Stimulated activated naive CD8-positive, alpha-beta T cell treated with anti-CD3 and anti-CD28 coated beads, Interleukin-15, Interleukin-2, amounts not matched to agents 100 U/mL and 50 U/mL, for 24 hours (primary cell): ENCODE measurements around the gene SH2D3A.
"Not testable (repeated sequence)": the region's sequence is repeated elsewhere in the genome, so short reads cannot be mapped to it uniquely, and the experiment has no call there.

Source experiments
- ATAC-seq: fragments of 150-1000 bp; cut with Tn5 transposase; one replicate; pipeline ENCODE4 v1.10.0; 2021
- DNase-seq: peaks from one replicate; pipeline ENCODE4 v3.0.0; 2021

The SH2D3A gene

DNA sequence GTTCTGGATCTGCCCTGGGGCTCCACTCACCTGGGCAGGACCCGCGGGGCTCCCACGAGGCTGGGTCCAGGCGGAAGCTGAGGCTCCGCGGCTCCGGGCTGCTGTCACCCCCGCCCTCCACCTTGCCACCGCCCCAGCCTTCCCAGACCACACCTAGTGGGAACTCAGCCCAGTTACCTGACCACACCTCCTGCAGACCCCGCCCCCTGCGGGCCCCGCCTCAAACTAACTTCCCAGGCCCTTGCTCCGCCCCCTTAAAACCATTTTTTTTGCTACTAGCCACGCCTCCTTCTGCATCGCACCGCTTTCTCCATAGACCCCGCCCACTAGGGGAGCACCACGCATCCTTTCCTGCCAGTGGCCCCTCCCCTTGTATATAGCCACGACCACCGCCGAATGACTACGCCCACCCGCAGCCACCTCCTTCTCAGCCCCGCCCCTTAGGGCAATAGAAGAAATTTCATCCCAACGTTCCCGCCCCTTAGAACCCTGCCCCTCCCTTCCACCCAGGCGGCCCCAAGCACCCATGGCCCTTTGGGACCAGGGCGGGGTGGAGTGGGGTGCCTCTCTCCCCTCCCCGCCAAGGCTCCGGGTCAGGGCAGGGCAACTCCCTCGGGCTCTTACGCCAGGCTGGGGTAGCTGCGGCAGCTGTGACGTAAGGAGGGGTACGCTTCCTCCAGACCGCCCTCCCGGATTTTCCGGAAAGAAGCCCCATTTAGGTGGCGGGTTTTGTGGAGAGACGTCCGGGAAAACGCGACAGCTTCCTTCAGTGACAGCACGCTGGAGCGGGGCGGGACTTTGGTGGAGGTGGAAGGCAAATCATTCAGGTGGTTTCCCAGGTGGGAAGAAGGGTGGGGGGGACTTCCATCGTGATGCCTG is at the start of gene SH2D3A:
Gene SH2D3A (minus strand): TSS at position 79 of the 879 bp plus-strand sequence. CDS start 3,687 bp downstream, outside the sequence.
- ATAC-seq: peak; percentile 78
- peak; percentile 93 for DNase-seq

- no peak for DNase-seq
- no peak for ATAC-seq
These were observed 46.4 kb upstream of the SH2D3A start for GRCh38 chr19:6813659-6814058.

- DNase-seq: no peak
- no peak for ATAC-seq
These were observed 45.4 kb upstream of the SH2D3A start for GRCh38 chr19:6812612-6813011.

DNA sequence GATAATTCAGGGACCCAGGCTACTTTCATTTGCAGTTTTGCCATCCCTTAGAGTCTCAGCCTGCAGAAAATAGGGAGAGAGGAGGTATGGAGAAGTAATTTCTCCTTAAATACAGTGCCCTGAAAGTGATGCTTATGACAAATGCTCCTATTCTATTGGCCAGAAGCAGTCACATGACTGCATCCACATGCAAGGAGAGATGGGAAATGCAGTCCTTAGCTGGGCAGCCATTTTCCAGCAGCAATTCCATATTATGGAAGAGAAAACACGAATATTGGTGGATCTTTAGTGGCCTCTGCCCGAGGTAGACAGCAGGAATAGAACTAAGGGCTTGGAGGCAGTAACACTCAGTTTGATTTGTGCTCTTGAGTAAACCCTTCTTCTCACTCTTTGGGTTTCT is 44.7 kb upstream of the SH2D3A start:
- ATAC-seq: no peak
- DNase-seq: no peak

DNA sequence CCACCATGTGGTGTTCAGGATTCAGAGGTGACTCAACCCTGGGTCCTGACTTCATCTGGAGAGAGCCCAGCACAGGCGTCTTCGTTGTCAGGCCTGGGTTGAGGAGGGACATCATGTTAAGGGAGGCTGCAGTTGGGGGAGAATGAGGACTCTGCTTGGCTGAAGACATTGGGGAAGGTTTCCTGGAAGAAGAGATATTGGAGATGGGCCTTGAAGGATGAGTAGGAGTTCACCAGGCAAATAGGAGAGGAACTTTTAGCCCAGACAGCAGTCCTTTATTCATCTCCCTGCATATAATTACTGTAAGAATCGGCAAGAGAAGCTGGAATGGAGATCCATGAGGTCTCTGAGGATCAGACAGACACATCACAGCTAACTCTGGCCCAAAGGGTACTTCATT is 44.1 kb upstream of the SH2D3A start:
- ATAC-seq (no peak), DNase-seq (no peak)

DNA sequence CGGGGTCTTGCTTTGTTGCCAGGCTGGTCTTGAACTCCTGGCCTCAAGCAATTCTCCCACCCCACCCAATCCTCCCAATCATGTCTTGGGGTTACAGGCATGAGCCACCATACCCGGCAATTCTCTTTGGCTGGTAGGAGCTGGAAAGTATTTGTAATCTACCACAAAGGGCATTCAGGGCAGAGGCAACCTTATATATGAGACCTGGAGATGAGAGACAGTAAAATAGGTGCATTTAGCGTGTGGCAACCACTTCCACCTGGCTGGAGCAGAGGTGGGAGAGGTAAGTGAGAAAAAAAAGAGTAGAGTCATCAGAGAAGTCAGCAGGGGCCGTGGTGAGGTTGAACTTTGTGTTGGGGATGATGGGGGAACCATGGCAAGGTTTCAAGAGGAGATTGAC is 42.0 kb upstream of the SH2D3A start:
- ATAC-seq (peak; percentile 67), DNase-seq (no peak)

DNA sequence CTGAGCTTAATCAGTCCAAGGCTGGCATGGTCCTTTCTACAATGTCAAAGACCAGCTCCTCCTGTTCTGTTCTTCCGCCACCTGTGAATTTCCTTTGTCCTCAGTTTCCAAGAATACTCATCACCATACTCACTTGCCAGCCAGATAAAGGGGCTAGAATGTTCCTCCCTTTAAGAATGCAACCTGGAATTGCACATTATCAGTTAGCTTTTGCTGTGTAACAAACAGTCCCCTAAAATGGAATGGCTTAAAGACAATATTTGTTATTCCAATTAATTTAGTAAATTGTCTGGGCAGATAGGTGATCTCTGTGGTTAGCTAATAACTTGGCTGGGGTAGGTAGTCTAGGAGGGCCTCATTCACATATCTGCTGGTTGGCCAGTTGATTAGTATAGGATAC is 41.3 kb upstream of the SH2D3A start:
- no peak for DNase-seq
- no peak for ATAC-seq

- DNase-seq (no peak), ATAC-seq (no peak)
These were observed 40.1 kb upstream of the SH2D3A start for GRCh38 chr19:6807291-6807690.

DNA sequence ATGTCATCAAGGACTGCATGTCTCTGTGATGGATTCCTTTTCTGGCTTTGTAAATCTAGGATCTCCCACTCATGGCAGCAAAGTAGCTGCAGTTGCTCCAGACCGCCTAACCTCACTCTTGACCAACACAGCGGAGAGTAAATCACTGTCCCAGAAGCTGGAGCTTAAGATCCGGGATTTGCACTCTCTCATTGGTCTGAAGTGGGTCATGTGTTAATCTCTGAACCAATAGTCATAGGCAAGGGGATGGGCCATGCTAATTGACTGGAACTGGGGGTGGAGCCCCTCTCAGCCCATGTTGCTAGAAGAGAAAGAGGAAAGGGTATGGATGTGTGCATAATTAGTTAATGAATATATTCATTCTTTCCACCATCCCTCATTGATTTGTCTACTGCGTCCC is 39.3 kb upstream of the SH2D3A start:
- DNase-seq (no peak), ATAC-seq (no peak)

DNA sequence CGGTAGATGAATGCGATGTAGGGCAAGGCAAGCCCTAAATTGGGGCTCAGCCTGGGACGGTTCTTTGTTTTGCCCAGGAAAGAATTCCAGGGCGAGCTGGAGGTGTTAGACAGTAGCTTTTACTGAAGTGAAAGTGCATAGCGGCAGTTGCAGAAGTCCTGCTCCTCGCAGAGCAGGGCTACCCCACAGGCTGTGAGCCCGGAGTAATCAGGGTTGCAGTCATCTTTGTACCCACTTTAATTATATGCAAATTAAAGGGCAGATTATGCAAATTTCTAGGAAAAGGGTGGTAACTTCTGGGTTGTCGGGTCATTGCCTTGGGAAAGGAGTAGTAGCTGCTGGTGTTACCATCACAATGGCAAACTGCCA is 35.8 kb upstream of the SH2D3A start:
- no peak for DNase-seq

DNA sequence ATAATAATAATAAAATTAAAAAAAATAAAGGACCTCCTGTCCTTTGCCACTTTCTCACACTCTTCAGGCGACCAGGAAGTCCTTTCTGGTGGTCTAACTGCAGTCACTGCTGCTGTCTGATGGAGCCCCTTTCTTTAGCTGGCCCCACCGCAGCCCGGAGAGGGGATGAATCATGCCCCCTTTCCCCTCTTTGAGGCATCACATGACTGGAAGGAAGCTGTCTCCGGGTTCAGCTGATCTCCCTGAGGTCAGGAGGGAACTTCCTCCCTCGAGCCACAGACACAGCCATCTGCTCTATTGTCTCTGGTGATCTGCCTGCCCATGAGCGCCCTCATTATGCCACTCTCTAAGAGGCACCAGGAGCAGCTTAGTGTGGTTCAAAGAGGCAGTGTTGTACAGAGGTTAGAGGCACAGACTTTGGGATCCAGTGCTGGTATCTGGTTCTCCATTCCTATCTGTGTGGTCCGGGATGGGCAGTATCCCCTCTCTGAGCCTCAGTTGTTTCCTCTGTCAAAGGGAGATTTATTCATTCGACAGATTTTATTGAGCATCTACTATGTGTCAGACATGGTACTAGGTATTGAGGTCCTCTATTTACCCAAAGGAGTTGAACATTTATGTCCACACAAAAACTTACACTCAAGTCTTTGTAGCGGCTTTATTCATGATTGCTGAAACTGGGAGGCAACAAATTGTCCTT is 35.3 kb upstream of the SH2D3A start:
- DNase-seq (peak; percentile 85), ATAC-seq (peak; percentile 71)

More for the DNA sequence above, 35.8 kb upstream of the SH2D3A start:
- ATAC-seq: no peak

GRCh38 chr19:6801485-6802086 is 34.4 kb upstream of the SH2D3A start:
- peak; percentile 93 for DNase-seq
- peak; percentile 80 for ATAC-seq

GRCh38 chr19:6800991-6801484 is 33.8 kb upstream of the SH2D3A start:
- ATAC-seq (no peak), DNase-seq (no peak)

DNA sequence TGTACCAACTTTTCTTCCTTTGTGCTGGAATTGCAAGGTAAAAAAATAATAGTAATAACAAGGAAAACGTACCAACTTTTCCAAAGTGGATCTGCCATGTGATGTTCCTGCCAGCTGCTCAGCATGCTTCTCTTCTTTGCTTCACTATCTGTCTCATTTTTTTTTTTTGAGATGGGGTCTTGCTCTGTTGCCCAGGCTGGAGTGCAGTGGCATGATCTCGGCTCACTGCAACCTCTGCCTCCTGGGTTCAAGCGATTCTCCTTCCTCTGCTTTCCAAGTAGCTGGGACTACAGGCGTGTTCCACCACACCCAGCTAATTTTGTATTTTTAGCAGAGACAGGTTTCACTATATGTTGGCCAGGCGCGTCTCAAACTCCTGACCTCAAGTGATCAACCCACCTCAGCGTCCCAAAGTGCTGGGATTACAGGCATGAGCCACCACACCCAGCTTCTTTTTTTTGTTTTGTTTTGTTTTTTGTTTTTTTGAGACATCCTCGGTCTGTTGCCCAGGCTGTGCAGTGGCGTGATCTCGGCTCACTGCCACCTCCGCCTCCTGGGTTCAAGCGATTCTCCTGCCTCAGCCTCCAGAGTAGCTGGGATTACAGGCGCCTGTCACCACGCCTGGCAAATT is 33.0 kb upstream of the SH2D3A start:
- DNase-seq, ATAC-seq: not testable (repeated sequence)

GRCh38 chr19:6797646-6798045 is 30.4 kb upstream of the SH2D3A start:
- DNase-seq (no peak), ATAC-seq (no peak)

GRCh38 chr19:6796278-6796677 is 29.0 kb upstream of the SH2D3A start:
- no peak for ATAC-seq
- no peak for DNase-seq

- DNase-seq: no peak
- ATAC-seq: no peak
These were observed 27.6 kb upstream of the SH2D3A start for GRCh38 chr19:6794686-6795431.

GRCh38 chr19:6793973-6794372 is 26.7 kb upstream of the SH2D3A start:
- ATAC-seq (no peak), DNase-seq (no peak)

GRCh38 chr19:6793411-6793810 is 26.2 kb upstream of the SH2D3A start:
- no peak for ATAC-seq
- no peak for DNase-seq

DNA sequence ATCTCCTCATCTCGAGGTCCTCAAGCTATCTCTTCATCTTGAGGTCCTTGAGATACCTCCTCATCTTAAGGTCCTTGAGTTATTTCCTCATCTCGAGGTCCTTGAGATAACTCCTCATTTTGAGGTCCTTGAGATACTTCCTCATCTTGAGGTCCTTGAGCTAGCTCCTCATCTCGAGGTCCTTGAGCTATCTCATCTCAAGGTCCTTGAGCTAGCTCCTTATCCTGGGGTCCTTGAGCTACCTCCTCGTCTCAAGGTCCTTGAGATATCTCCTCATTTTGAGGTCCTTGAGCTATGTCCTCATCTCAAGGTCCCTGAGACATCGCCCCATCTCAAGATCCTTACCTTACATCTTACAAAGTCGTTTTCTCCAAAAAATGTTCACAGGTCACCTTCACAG is 24.0 kb upstream of the SH2D3A start:
- ATAC-seq: no peak

More for the DNA sequence above, 24.0 kb upstream of the SH2D3A start:
- no peak for DNase-seq
